Activated T-cell treated with anti-CD3 and anti-CD28 coated beads for 1 hour (primary cell): ENCODE data around the gene DNAI4.
"Not testable (repeated sequence)": the region's sequence is repeated elsewhere in the genome, so short reads cannot be mapped to it uniquely, and the experiment has no call there.

Experiments
- DNase-seq: peaks from one replicate; pipeline ENCODE4 v3.0.0-alpha.2; 2020; ENCODE audit warnings: low read depth

The DNAI4 gene

GRCh38 chr1:66924756-66925557 is at the start of gene DNAI4, which contains the start of gene MIER1:
Gene DNAI4, minus strand, starts transcription at chr1:66924856. Its CDS starts 25 bp downstream, at chr1:66924831.
Gene MIER1, plus strand, starts transcription at chr1:66924990. Its CDS starts 39 bp downstream, at chr1:66925029.
- DNase-seq: peak; percentile 92

GRCh38 chr1:66968574-66968973 is 43.9 kb upstream of the DNAI4 start:
- no peak for DNase-seq

DNA sequence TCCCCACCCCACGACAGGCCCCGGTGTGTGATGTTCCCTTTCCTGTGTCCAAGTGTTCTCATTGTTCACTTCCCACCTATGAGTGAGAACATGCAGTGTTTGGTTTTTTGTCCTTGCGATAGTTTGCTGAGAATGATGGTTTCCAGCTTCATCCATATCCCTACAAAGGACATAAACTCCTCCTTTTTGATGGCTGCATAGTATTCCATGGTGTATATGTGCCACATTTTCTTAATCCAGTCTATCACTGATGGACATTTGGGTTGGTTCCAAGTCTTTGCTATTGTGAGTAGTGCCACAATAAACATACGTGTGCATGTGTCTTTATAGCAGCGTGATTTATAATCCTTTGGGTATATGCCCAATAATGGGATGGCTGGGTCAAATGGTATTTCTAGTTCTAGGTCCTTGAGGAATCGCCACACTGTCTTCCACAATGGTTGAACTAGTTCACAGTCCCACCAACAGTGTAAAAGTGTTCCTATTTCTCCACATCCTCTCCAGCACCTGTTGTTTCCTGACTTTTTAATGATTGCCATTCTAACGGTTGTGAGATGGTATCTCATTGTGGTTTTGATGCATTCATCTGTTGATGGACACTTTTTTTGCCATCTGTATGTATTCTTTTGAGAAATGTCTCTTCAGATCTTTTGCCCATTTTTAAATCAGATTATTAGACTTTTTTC is 41.7 kb upstream of the DNAI4 start:
- not testable (repeated sequence) for DNase-seq

GRCh38 chr1:66957938-66958337 is 33.3 kb upstream of the DNAI4 start:
- DNase-seq: no peak

- DNase-seq: no peak
These were observed 29.6 kb upstream of the DNAI4 start for GRCh38 chr1:66954208-66954607.

- DNase-seq: no peak
These were observed 26.9 kb upstream of the DNAI4 start for GRCh38 chr1:66951513-66951912.

DNA sequence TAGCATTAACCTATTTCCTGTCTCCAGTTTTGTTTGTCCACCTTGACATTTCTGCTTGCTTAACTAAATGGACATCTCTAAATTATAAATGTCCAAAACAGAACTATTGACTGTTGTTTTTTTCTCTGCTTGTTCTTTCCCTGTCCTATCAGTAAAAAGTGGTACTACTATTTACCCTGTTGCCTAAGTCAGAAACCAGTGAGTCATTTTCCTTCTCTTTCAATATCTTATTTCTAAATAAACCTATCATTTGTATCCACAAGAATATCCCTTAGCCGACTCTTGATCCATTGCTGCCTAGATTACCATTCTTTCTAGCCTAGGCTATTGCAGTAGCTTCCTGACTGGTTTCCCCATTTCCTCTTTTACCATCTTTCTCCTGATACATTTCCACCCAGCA is 22.6 kb upstream of the DNAI4 start:
- DNase-seq: no peak

DNA sequence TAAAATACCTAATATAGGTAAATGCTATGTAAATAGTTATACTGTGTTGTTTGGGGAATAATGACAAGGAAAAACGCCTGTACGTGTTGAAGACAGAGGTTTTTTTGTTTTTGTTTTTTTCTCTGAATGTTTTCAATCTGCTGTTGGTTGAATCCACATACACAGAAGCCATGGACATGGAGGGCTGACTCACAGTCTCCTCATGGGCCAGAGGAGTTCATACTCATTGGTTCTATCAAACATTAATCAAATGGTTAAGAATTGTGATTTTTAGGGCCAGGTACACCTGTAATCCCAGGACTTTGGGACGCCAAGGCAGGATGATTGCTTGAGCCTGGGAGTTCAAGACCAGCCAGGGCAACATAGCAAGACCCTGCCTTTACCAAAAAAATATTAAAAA is 20.7 kb upstream of the DNAI4 start:
- no peak for DNase-seq

- no peak for DNase-seq
These were observed 19.9 kb upstream of the DNAI4 start for GRCh38 chr1:66944330-66945274.

DNA sequence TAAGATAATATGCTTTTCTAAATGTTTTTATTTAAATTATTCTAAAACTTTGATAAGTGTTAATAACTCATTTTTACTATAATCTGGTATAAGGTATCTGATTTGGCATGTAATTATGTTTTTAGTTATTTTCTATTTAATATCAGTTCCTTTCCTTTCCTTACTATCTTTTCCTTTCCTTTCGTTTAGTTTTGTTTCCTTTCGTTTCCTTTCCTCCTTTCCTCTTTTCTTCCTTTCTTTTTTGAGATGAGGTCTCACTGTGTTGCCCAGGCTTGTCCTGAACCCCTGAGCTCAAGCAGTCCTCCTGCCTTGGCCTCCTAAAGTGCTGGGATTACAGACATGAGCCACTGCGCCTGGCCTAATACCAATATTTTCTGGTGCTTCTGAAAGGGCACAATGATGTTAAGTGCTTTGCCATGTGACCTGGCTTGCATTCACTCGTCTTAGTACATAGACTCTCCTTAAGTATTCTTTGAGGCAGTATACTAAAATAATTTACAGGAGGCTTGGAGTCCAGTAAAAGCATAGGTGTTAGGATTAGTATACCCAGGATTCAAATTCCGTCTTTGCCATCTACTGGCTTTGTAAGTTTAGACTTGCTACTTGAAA is 18.8 kb upstream of the DNAI4 start:
- no peak for DNase-seq

DNA sequence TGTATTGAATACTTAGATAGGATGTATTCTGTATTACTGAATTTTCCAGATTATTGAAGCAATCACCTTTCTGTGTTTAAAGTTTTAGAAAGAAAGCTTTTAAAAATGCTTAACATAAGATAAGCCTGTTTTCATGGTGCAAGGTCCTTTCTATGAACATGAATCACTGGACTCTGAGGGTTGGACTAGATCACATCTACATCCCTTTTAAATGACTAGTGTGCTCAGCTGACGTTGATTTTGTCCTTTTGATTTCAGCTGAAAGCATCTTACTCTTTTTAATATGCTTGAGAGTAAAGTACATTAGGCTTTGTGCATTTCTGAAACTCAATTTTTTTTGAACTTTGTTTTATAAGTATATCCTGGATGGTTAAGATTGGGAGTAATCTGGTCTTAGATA is 16.3 kb upstream of the DNAI4 start:
- no peak for DNase-seq

GRCh38 chr1:66938613-66939012 is 14.0 kb upstream of the DNAI4 start:
- no peak for DNase-seq

GRCh38 chr1:66937529-66938234 is 13.0 kb upstream of the DNAI4 start:
- DNase-seq: no peak

DNA sequence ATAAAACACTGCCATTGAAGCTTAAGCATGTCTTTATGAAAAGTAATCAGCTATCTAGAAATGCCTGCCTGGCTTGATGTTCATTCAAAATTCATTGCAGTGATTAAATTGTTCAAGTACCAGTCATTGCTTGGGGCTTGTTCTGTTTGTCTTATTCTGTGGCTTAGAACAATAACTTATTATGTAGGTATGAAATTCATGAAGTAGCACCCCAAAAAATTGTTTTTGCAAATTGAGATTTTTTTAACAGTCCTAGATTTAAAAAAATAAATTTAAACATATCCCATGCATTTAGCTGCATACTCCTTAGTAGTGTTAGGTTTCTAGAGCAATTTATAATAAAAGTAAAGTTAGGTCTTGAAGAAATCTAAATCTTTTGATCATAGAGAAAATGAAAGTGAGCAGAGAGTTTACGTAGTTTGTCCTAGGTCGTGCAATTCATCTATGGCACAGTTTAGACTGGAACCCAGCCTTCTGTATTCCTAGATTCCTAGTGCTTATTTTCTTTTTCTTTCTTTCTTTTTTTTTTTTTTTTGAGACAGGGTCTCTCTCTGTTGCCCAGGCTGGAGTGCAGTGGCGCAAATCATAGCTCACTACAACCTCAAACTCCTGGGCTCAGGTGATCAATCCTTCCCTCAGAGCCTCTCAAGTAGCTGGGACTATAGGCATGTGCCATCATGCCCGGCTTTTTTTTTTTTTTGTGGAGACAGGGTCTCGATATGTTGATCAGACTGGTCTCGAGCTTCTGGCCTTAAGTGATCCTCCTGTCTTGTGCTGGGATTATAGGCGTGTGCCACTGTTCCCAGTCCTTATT is 9.4 kb upstream of the DNAI4 start:
- no peak for DNase-seq

DNA sequence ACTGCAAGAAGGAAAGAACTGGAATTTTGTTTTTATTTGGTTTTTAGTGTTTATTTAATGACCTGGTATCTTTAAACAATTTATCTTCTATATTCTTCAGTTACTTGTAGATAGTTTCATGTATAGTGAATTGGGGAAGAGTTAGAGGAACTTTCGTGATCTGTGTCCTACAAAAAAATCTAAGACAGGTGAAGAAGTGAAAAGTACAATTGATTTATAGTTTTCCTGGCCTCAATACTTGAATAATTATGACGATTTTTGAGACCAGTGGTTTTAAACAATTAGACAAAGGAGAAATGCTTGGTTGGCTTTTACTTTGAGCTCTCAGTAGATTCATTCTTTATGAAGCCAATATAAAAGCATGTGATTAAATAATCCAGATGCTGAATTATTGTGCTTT is 7.6 kb upstream of the DNAI4 start:
- no peak for DNase-seq

- DNase-seq: no peak
These were observed 6.9 kb upstream of the DNAI4 start for GRCh38 chr1:66931590-66931989.

DNA sequence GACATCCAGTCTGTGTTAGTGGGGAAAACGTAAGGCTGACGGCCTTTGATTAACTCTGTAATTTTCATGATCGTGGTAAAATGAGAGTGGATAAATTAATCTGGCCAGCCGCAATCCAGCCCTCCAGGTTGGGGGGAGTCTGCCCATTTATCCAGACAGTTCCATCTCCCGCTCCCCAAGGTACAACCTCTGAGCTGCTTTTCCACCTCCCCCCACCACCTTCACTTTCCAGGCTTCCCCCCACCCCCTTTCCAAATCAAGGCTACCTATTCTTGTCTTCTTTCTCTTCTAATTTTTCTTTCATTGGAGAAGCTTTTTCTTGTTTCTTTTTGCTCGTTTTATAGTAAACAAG is 6.1 kb upstream of the DNAI4 start:
- no peak for DNase-seq

- peak; percentile 96 for DNase-seq
These were observed 5.6 kb upstream of the DNAI4 start for GRCh38 chr1:66929999-66930822.

DNA sequence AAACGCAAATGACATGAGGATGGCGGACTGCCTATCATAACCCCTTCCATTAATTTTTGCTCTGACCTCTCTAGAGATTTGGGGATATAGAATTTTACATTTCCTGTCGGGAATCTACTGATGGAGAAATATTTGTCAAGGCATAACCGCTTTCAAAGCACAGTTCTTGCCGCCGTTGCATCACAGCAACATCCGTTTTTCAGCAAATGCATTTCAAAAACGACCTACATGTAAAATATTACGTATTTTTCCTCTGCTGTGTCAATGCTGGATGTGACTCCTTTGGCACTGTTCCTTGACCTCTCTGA is 5.0 kb upstream of the DNAI4 start:
- DNase-seq: no peak
